ENCODE data around the gene RIIAD1.

Gene RIIAD1

GRCh38 chr1:151715726-151716404 lies 5.5 kb upstream of the RIIAD1 start:
- no peak overlapping the region for H3K27ac Mint-ChIP-seq
- intact Hi-C loops (cut with micrococcal nuclease) = no loop called here
- H3K36me3 Mint-ChIP-seq (ENCODE audit: low read depth) = no peaks in the 10 kb centered on the region

DNA sequence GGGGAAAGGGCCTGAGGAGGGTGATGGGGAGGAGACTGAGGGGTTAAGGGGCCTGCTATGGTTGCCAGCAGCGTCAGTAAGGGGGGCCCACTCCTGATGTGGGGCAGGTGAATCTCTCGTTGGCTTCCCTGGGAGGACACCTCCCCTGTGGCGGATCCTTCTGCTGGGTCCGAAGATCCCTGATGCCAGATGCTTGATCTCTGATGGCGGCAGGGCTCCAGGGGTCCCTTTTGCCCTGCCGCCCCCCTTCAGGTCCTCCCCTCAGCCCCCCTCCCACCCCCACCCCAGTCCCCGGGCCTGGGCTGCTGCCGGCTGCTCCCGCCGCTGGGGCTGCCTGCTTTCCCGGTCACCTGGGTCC lies 4.9 kb upstream of the RIIAD1 start:
- Mint-ChIP-seq H3K27ac (no peak overlapping the region), H3K4me1 (ENCODE audit: low read depth) (peaks cover 25% of the 10 kb centered on the region), H3K36me3 (ENCODE audit: low read depth) (no peaks in the 10 kb centered on the region), H3K4me3 (no peak overlapping the region), H3K27me3 (peaks cover 83% of the 10 kb centered on the region), H3K9me3 (no peaks in the 10 kb centered on the region)
- intact Hi-C loops (cut with micrococcal nuclease) = no loop called here

More at GRCh38 chr1:151715726-151716404, 5.5 kb upstream of the RIIAD1 start:
- Mint-ChIP-seq H3K4me3 (no peak overlapping the region), H3K27me3 (peaks cover 80% of the 10 kb centered on the region), H3K4me1 (ENCODE audit: low read depth) (peaks cover 20% of the 10 kb centered on the region), H3K9me3 (no peaks in the 10 kb centered on the region)

- Mint-ChIP-seq H3K4me1 (ENCODE audit: low read depth) (peaks cover 31% of the 10 kb centered on the region), H3K36me3 (ENCODE audit: low read depth) (no peaks in the 10 kb centered on the region), H3K27ac (no peak within 1 kb of the TSS), H3K27me3 (peaks cover 85% of the 10 kb centered on the region), H3K4me3 (peak within 1 kb of the TSS; percentile 35), H3K9me3 (no peaks in the 10 kb centered on the region)
- intact Hi-C loops (cut with micrococcal nuclease) = no loop called here
These were observed 4.3 kb upstream of the RIIAD1 start, which contains the start of gene CELF3 for GRCh38 chr1:151716771-151717631. Gene CELF3, minus strand, starts transcription at chr1:151716803. Its CDS starts 783 bp downstream, at chr1:151716020.

- Mint-ChIP-seq H3K27ac (no peak overlapping the region), H3K36me3 (ENCODE audit: low read depth) (no peaks in the 10 kb centered on the region), H3K4me1 (ENCODE audit: low read depth) (peaks cover 36% of the 10 kb centered on the region), H3K9me3 (no peaks in the 10 kb centered on the region), H3K27me3 (peaks cover 88% of the 10 kb centered on the region), H3K4me3 (no peak overlapping the region)
- intact Hi-C loops (cut with micrococcal nuclease) = no loop called here
These were observed 3.3 kb upstream of the RIIAD1 start for GRCh38 chr1:151718011-151718431.

GRCh38 chr1:151718666-151719065 lies 2.7 kb upstream of the RIIAD1 start:
- intact Hi-C loops (cut with micrococcal nuclease) = no loop called here
- Mint-ChIP-seq H3K4me3 (no peak overlapping the region), H3K27ac (no peak overlapping the region), H3K36me3 (ENCODE audit: low read depth) (no peaks in the 10 kb centered on the region), H3K9me3 (no peaks in the 10 kb centered on the region), H3K27me3 (peaks cover 92% of the 10 kb centered on the region), H3K4me1 (ENCODE audit: low read depth) (peaks cover 36% of the 10 kb centered on the region)

GRCh38 chr1:151720125-151720524 lies 1.2 kb upstream of the RIIAD1 start:
- Mint-ChIP-seq H3K4me1 (ENCODE audit: low read depth) (peaks cover 36% of the 10 kb centered on the region), H3K9me3 (no peaks in the 10 kb centered on the region), H3K36me3 (ENCODE audit: low read depth) (no peaks in the 10 kb centered on the region), H3K4me3 (no peak overlapping the region), H3K27me3 (peaks cover 92% of the 10 kb centered on the region), H3K27ac (peak overlapping the region; percentile 29)
- intact Hi-C loops (cut with micrococcal nuclease) = no loop called here

DNA sequence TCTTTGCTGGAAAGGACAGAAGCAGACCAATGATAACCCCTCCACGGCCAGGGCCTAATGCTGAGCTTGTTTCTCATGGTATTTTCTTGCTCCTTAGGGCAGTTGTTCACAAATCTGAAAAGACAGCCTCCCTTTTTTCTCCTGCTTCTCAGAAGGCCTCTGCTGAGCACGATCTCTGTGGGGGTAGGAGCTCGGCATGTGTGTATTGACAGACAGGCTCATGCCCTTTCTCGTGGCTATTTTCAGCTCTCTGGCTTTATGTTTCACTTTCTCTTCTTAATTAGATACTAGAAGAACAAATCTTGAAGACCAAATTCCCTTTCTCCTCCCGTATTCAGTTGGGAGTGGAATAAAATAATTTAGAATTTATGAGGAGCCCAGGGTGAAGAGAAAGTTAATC lies 768 bp upstream of the RIIAD1 start:
- Mint-ChIP-seq H3K36me3 (ENCODE audit: low read depth) (no peaks in the 10 kb centered on the region), H3K27me3 (peaks cover 90% of the 10 kb centered on the region), H3K9me3 (no peaks in the 10 kb centered on the region), H3K4me3 (peak overlapping the region; percentile 53), H3K4me1 (ENCODE audit: low read depth) (peaks cover 36% of the 10 kb centered on the region), H3K27ac (peak overlapping the region; percentile 29)
- intact Hi-C loops (cut with micrococcal nuclease) = no loop called here

DNA sequence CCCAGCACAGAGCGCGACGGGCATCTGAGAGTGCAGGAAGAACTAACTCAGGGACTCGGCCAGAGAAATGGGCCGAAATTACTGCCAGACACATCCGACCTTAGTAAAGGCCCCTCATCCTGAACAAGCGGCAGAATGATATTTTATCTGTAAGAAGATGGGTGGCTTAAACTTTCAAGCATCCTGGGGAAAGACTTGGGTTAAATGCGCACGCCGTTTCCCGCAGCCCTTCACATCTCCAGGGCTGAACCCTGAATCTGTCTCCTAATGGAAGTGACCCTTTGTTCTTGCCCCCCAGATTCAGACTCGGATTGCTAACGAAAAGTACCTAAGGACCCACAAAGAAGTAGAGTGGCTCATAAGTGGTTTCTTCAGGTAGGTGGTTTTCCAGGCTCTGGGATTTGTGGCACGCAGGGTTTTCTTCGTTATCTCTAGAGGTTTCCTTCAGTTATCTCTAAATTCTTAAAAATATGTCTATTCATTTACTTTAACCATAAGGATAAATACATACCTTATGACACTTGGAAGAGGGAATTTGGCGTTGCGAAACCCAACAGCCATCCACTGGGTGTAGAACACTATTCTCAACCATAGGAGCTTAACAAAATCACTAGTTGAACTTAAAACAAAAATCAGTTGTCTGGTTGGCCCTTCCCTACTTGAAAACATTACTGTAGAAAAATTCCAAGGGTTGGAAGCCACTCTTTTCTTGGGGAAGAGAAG lies 627 bp downstream of the RIIAD1 start:
- intact Hi-C loops (cut with micrococcal nuclease) = no loop called here
- Mint-ChIP-seq H3K27ac (no peak overlapping the region), H3K9me3 (no peaks in the 10 kb centered on the region), H3K27me3 (peaks cover 89% of the 10 kb centered on the region), H3K36me3 (ENCODE audit: low read depth) (no peaks in the 10 kb centered on the region), H3K4me1 (ENCODE audit: low read depth) (peaks cover 33% of the 10 kb centered on the region), H3K4me3 (peak overlapping the region; percentile 84)

DNA sequence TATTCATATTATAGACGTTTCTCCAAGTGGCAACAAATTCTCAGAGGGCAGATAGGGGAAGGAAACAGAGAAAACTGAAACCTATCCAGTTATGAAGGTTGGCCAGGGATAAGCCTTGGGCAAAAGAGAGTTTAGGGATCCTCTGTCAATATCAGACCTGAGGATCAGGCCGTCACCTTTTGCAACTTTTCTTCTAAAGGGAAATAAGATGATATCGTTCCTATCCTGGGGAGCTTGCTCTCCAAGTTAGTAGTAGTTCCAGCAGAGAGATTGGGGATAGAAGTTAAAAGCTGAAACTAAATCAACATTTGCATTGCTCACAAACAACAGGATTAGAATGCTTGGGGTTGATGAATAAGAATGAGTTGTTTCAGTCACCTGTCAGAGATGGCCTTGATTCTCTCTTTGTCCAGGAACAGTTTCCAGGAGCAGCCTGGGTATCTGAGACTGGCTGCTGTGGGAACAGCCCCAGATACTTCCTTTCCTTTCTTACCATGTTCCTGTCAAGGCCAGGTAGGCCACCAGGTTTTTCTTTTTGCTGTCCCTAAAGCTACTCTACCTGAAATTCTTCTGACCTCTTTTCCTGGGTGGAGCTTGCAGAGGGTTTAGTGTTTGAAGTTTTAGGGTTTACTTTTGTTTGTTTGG lies 2.5 kb downstream of the RIIAD1 start:
- H3K27me3 Mint-ChIP-seq = peaks cover 81% of the 10 kb centered on the region
- H3K4me1 Mint-ChIP-seq (ENCODE audit: low read depth) = peaks cover 25% of the 10 kb centered on the region
- no peaks in the 10 kb centered on the region for H3K36me3 Mint-ChIP-seq (ENCODE audit: low read depth)
- no peak overlapping the region for H3K27ac Mint-ChIP-seq
- intact Hi-C loops (cut with micrococcal nuclease) = no loop called here
- H3K9me3 Mint-ChIP-seq = no peaks in the 10 kb centered on the region
- no peak overlapping the region for H3K4me3 Mint-ChIP-seq

GRCh38 chr1:151728151-151729054 lies 7.1 kb downstream of the RIIAD1 start:
- intact Hi-C loops (cut with micrococcal nuclease) = no loop called here

DNA sequence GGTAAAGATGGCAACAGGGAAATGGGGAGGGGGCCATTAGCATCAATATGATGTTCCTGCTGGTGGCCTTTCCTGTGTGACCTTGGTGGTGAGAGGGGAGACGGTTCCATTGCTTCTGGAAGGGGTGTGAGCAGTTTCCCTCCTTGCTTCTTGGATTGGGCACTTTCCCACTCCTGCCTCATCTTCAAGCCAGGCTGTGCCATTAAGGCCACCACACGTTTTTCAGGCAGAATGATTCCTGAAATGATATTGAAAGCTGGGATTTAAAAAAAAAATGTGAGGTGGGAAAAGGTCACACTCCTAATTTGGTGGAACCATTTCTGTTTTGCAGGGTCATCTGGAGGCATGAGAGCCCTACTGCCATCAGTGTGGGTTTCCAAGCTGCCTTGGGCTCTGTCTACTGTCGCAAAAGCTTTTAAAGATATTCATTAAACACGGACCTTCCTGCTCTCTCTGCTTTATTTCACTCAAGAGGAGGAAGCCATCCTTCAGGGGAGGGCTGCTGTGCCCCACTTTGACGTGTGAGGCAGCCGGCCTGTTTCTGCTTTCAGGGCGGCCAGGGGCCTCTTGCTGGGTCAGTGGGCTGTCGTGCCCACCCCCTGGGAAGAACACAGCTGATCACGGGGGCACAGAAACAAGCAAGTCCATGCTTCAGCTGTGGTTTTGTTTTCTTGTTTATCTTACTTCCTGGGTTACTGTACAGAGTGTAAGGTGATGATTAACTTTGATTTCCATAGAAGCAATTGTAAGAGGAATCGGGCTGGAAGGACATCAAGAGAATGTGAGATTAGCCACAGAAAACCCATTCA lies 8.0 kb downstream of the RIIAD1 start:
- Mint-ChIP-seq H3K27me3 (peaks cover 41% of the 10 kb centered on the region), H3K4me3 (no peak overlapping the region), H3K27ac (no peak overlapping the region), H3K36me3 (ENCODE audit: low read depth) (no peaks in the 10 kb centered on the region), H3K4me1 (ENCODE audit: low read depth) (no peaks in the 10 kb centered on the region), H3K9me3 (no peaks in the 10 kb centered on the region)
- intact Hi-C loops (cut with micrococcal nuclease) = no loop called here

More at GRCh38 chr1:151728151-151729054, 7.1 kb downstream of the RIIAD1 start:
- Mint-ChIP-seq H3K36me3 (ENCODE audit: low read depth) (no peaks in the 10 kb centered on the region), H3K9me3 (no peaks in the 10 kb centered on the region), H3K4me3 (no peak overlapping the region), H3K27ac (no peak overlapping the region), H3K27me3 (peaks cover 50% of the 10 kb centered on the region), H3K4me1 (ENCODE audit: low read depth) (no peaks in the 10 kb centered on the region)

- Mint-ChIP-seq H3K4me1 (ENCODE audit: low read depth) (peaks cover 5% of the 10 kb centered on the region), H3K27me3 (peaks cover 38% of the 10 kb centered on the region), H3K4me3 (no peak overlapping the region), H3K9me3 (no peaks in the 10 kb centered on the region), H3K36me3 (ENCODE audit: low read depth) (no peaks in the 10 kb centered on the region), H3K27ac (no peak overlapping the region)
- intact Hi-C loops (cut with micrococcal nuclease) = no loop called here
These were observed 8.6 kb downstream of the RIIAD1 start for GRCh38 chr1:151729966-151730291.

Data from dendritic cell treated with granulocyte-macrophage colony-stimulating factor and Interleukin-4, amounts not matched to agents 40 ng/mL and 50 ng/mL, for 4 days (primary cell).